GM12878 (cell line): ENCODE measurements around the gene CELSR3. TPM values are rescaled to one million over a fixed set of nuclear protein-coding genes. Genes with fewer than 3 reads are reported as not detected.

ENCODE experiments used
- ATAC-seq: fragments of 200-7000 bp; cut with Tn5 transposase; 3 replicates; pipeline ENCODE4 v1.9.1; 2020; ENCODE audit warnings: mild to moderate bottlenecking, moderate library complexity
- BruUV-seq: library from RNA; stranded (reverse); fragments of 400-500 nt; replicated peaks from 2 replicates; lab custom pipeline; 2021; lab: Mats Ljungman, UMichigan
- CTCF ChIA-PET: fragments of 300-600 bp; sonication (Branson Sonifier 250); formaldehyde crosslinking; extraction: SDS; loops from one replicate; lab custom pipeline; 2021; ENCODE audit warnings: inconsistent platforms; lab: Yijun Ruan, JAX
- POLR2A ChIA-PET: fragments of 350-600 bp; formaldehyde crosslinking; extraction: SDS; loops from one replicate; lab custom pipeline; 2021; ENCODE audit warnings: inconsistent platforms; lab: Charles Lee
- RAD21 ChIA-PET: fragments of 300-600 bp; sonication (Branson Sonifier 250); formaldehyde crosslinking; loops from one replicate; lab custom pipeline; 2023; ENCODE audit warnings: antibody characterized with exemption; ENCODE audit not compliant: unreplicated experiment; lab: Charles Lee
- SMC1A ChIA-PET: fragments of 300-600 bp; sonication (Branson Sonifier 250); formaldehyde crosslinking; loops from one replicate; lab custom pipeline; 2023; ENCODE audit not compliant: unreplicated experiment, uncharacterized antibody; lab: Charles Lee
- DNase-seq: peaks from one replicate; pipeline ENCODE4 v3.0.0-alpha.2; 2011; ENCODE audit warnings: low read depth, low spot score
- FAIRE-seq: peaks from 3 replicates; lab custom pipeline; 2011; peaks lifted over from hg19 to GRCh38; lab: Jason Lieb, UNC
- H2AFZ ChIP-seq: 2 replicates; pipeline ENCODE4 v1.6.0; 2011; ENCODE audit warnings: low read depth, low read length, control low read depth; ENCODE audit not compliant: control insufficient read depth
- H3K27ac ChIP-seq: 2 replicates; pipeline ENCODE4 v1.5.1; 2011; ENCODE audit warnings: control low read depth; ENCODE audit not compliant: control insufficient read depth, insufficient read depth
- H3K27me3 ChIP-seq, 2 experiments: replicated peaks in 1 of 2; 2 replicates each; pipeline versions ENCODE4 v1.6.0 to v1.6.1; 2011; ENCODE audit warnings: low read length in 1 of 2; ENCODE audit not compliant: control insufficient read depth in 2 of 2, insufficient read depth in 2 of 2
- H3K36me3 ChIP-seq, 2 experiments: 2 replicates each; pipeline ENCODE4 v1.5.1; 2011; ENCODE audit warnings: low read length in 1 of 2; ENCODE audit not compliant: control insufficient read depth in 2 of 2, insufficient read depth in 2 of 2
- H3K4me1 ChIP-seq: 2 replicates; pipeline ENCODE4 v1.6.1; 2011; ENCODE audit warnings: mild to moderate bottlenecking, low read length, moderate library complexity, mixed read lengths; ENCODE audit not compliant: control insufficient read depth, insufficient read depth
- H3K4me2 ChIP-seq: 2 replicates; pipeline ENCODE4 v1.6.0; 2011; ENCODE audit warnings: control low read depth; ENCODE audit not compliant: control insufficient read depth, insufficient read depth
- H3K4me3 ChIP-seq: fragments of 200-600 bp; sonication (generic); 2 replicates; pipeline ENCODE4 v1.5.1; 2016
- H3K79me2 ChIP-seq: 2 replicates; pipeline ENCODE4 v1.6.0; 2011; ENCODE audit warnings: low read length; ENCODE audit not compliant: control insufficient read depth, insufficient read depth
- H3K9ac ChIP-seq: 2 replicates; pipeline ENCODE4 v1.8.0; 2011; ENCODE audit warnings: low read length, control low read depth, mixed read lengths; ENCODE audit not compliant: control insufficient read depth, insufficient read depth
- H3K9me3 ChIP-seq: replicated peaks from 3 replicates; pipeline ENCODE4 v1.5.1; 2011; ENCODE audit warnings: mild to moderate bottlenecking, low read length; ENCODE audit not compliant: control insufficient read depth, insufficient read depth
- H4K20me1 ChIP-seq: 2 replicates; pipeline ENCODE4 v1.6.0; 2011; ENCODE audit not compliant: control insufficient read depth, insufficient read depth
- CREB1 ChIP-seq: IDR thresholded peaks from 2 replicates; pipeline ENCODE4 v1.6.1; 2012; ENCODE audit warnings: low read depth, mild to moderate bottlenecking, inconsistent platforms
- EED ChIP-seq: sonication (generic); IDR thresholded peaks from 2 replicates; pipeline ENCODE4 v1.6.1; 2016; ENCODE audit warnings: antibody characterized with exemption, low read depth
- EZH2 ChIP-seq: IDR thresholded peaks from 2 replicates; pipeline ENCODE4 v1.6.1; 2012; ENCODE audit warnings: low read depth, mild to moderate bottlenecking, control low read depth, inconsistent platforms, low read length, borderline replicate concordance; ENCODE audit not compliant: control insufficient read depth
- IKZF1 ChIP-seq: fragments of 450-650 bp; conservative IDR thresholded peaks from 2 replicates; pipeline ENCODE4 v1.6.1; 2017; ENCODE audit warnings: antibody characterized with exemption, mild to moderate bottlenecking
- IRF4 ChIP-seq: IDR thresholded peaks from 2 replicates; pipeline ENCODE4 v1.6.1; 2011; ENCODE audit warnings: low read depth, low read length
- MEF2A ChIP-seq: IDR thresholded peaks from 2 replicates; pipeline ENCODE4 v1.6.1; 2011; ENCODE audit warnings: low read depth, mild to moderate bottlenecking, low read length, moderate library complexity; ENCODE audit not compliant: insufficient read depth
- PAX8 ChIP-seq: fragments of 450-650 bp; IDR thresholded peaks from 2 replicates; pipeline ENCODE4 v1.6.1; 2017; ENCODE audit warnings: mild to moderate bottlenecking, moderate library complexity
- SIX5 ChIP-seq: IDR thresholded peaks from 2 replicates; pipeline ENCODE4 v1.6.1; 2011; ENCODE audit warnings: mild to moderate bottlenecking, low read depth, low read length, moderate library complexity; ENCODE audit not compliant: severe bottlenecking
- SMAD1 ChIP-seq: fragments of 450-650 bp; IDR thresholded peaks from 2 replicates; pipeline ENCODE4 v1.6.1; 2018; ENCODE audit warnings: mild to moderate bottlenecking, low read depth; ENCODE audit not compliant: partially characterized antibody
- TCF12 ChIP-seq: IDR thresholded peaks from 2 replicates; pipeline ENCODE4 v1.6.1; 2011; ENCODE audit warnings: low read depth, mild to moderate bottlenecking, low read length
- WGBS: methylation state at CpG from one replicate; pipeline ENCODE4 v1.1.6; 2016; ENCODE audit warnings: low lambda C conversion rate; ENCODE audit not compliant: insufficient replicate concordance, insufficient coverage; ENCODE audit errors: missing lambda C conversion rate; 5-methylcytosine and 5-hydroxymethylcytosine counted together
- in situ Hi-C: fragments of 300-500 bp; cut with MboI; formaldehyde crosslinking; loops from 9 replicates; pipeline ENCODE4 v1.14.3; 2018; ENCODE audit warnings: mixed read lengths
- intact Hi-C: fragments of 100-400 bp; cut with micrococcal nuclease; formaldehyde crosslinking; loops from one replicate; pipeline ENCODE4 v1.14.2; 2022; ENCODE audit not compliant: unreplicated experiment
- polyA plus RNA-seq, 11 experiments: library from polyadenylated mRNA; depleted of rRNA in 4 of 11; unstranded in 6 of 11; stranded (reverse) in 5 of 11; fragments of >200 nt; fragmentation: Nextera tagmentation in 4 of 11; fragmentation: Illumina TruSeq in 1 of 11; extraction: Ambion mirVana in 4 of 11; extraction: Trizol in 1 of 11; gene quantifications; 1 replicate in 1 of 11; 2 replicates in 10 of 11; pipeline versions ENCODE4 v1.2.1 to v1.2.3, GENCODE V29; 2011 to 2016; ENCODE audit warnings: inconsistent platforms in 2 of 11, missing spikeins in 2 of 11, low read depth in 1 of 11
- total RNA-seq, 4 experiments: library from RNA; depleted of rRNA in 3 of 4; stranded (reverse); fragments of >200 nt in 3 of 4; fragmentation: Illumina TruSeq in 1 of 4; extraction: Trizol in 1 of 4; gene quantifications; 2 replicates each; pipeline versions ENCODE4 v1.2.1 to v1.2.3, GENCODE V29; 2013 to 2021

The CELSR3 gene
- total and polyA plus RNA-seq, 10 of the 15 experiments (the other 5 are each of a cell fraction or from before 2014, with no cell fraction given) = 0.08 to 1.6 (median 0.57) TPM

GRCh38 chr3:48631516-48632448 is 30.9 kb downstream of the CELSR3 start:
- Histone ChIP-seq H4K20me1 (no peaks in the 10 kb centered on the region), H3K79me2 (peaks cover 3% of the 10 kb centered on the region), H3K4me1 (peaks cover 11% of the 10 kb centered on the region; the same call in 1 of the 2 replicates), H3K9ac (no peak overlapping the region), H2AFZ (no peak overlapping the region), H3K27ac (no peak overlapping the region), H3K4me2 (no peak overlapping the region), H3K36me3 (peaks cover 0 to 7% of the 10 kb centered on the region in 2 experiments; a peak in 3 of 4 replicates), H3K9me3 (no peaks in the 10 kb centered on the region), H3K4me3 (no peak overlapping the region), H3K27me3 (no peaks in the 10 kb centered on the region)
- in situ Hi-C loops (no loop called here), intact Hi-C loops (no loop called here)
- BruUV-seq = no TSS peak
- TF ChIP-seq TCF12 (no peak), SMAD1 (no peak), IRF4 (no peak), CREB1 (no peak), EZH2 (no peak)
- no peak for DNase-seq
- ChIA-PET CTCF (no interaction called here), POLR2A (no interaction called here), SMC1A (no interaction called here), RAD21 (no interaction called here)
- WGBS = 74% methylated on average over 22 of the region's 22 CpGs
- ATAC-seq = no peak
- no peak for FAIRE-seq

- intact Hi-C loops = no loop called here
- Histone ChIP-seq H2AFZ (no peak overlapping the region), H3K27ac (no peak overlapping the region), H3K9me3 (no peaks in the 10 kb centered on the region), H4K20me1 (no peaks in the 10 kb centered on the region), H3K4me3 (no peak overlapping the region)
- SMC1A ChIA-PET = no interaction called here
- 88% methylated on average over 12 of the region's 12 CpGs for WGBS
- RAD21 ChIA-PET = no interaction called here
- BruUV-seq = no TSS peak
- no peak for TF ChIP-seq PAX8
- TF ChIP-seq EED = no peak
- TF ChIP-seq SIX5 = no peak
- TF ChIP-seq IKZF1 = no peak
- no peak for TF ChIP-seq MEF2A
- TF ChIP-seq, all 136 proteins: peak for 0
- H3K9ac ChIP-seq = no peak overlapping the region
- H3K27me3 ChIP-seq = no peaks in the 10 kb centered on the region
- in situ Hi-C loops = no loop called here
- ChIA-PET CTCF (no interaction called here), POLR2A (no interaction called here)
- peaks cover 3% of the 10 kb centered on the region for H3K79me2 ChIP-seq
- peaks cover 0 to 8% of the 10 kb centered on the region in 2 experiments; a peak in 3 of 4 replicates for H3K36me3 ChIP-seq
- H3K4me2 ChIP-seq = no peak overlapping the region
- ATAC-seq (no peak), FAIRE-seq (no peak), DNase-seq (no peak)
- peaks cover 7% of the 10 kb centered on the region; the same call in 1 of the 2 replicates for H3K4me1 ChIP-seq
Observed at GRCh38 chr3:48630833-48631232, 31.9 kb downstream of the CELSR3 start.
